HL-60/S4 treated with phorbol 12-myristate 13-acetate at 8.2 ng/mL for 4 days and 3 days (cell line): ENCODE measurements around the gene GRID1.

ENCODE experiments used
- in situ Hi-C: fragments of 300-500 bp; cut with MboI; formaldehyde crosslinking; loops from 2 replicates; pipeline ENCODE4 v1.15.0; 2022; ENCODE audit warnings: low sequenced_read_pairs

The GRID1 gene

GRCh38 chr10:86234541-86235270 lies 131.9 kb downstream of the GRID1 start:
- in situ Hi-C loops: no loop called here

- in situ Hi-C loops: no loop called here
Measured at GRCh38 chr10:86234107-86234506, 132.5 kb downstream of the GRID1 start.

- in situ Hi-C loops: no loop called here
Measured at GRCh38 chr10:86233131-86233530, 133.5 kb downstream of the GRID1 start.

- in situ Hi-C loops: no loop called here
Measured at GRCh38 chr10:86232644-86233043, 134.0 kb downstream of the GRID1 start.

- in situ Hi-C loops: no loop called here
Measured at GRCh38 chr10:86231796-86232560, 134.6 kb downstream of the GRID1 start.

GRCh38 chr10:86230557-86231180 lies 135.9 kb downstream of the GRID1 start:
- in situ Hi-C loops: no loop called here

- in situ Hi-C loops: no loop called here
Measured at GRCh38 chr10:86229811-86230556, 136.6 kb downstream of the GRID1 start.

GRCh38 chr10:86229376-86229775 lies 137.2 kb downstream of the GRID1 start:
- in situ Hi-C loops: no loop called here

GRCh38 chr10:86227501-86228258 lies 138.9 kb downstream of the GRID1 start:
- in situ Hi-C loops: no loop called here

- in situ Hi-C loops: no loop called here
Measured at GRCh38 chr10:86226781-86227201, 139.8 kb downstream of the GRID1 start.

GRCh38 chr10:86226016-86226415 lies 140.6 kb downstream of the GRID1 start:
- in situ Hi-C loops: no loop called here

- in situ Hi-C loops: no loop called here
Measured at GRCh38 chr10:86225103-86225782, 141.4 kb downstream of the GRID1 start.

GRCh38 chr10:86224354-86225102 lies 142.1 kb downstream of the GRID1 start:
- in situ Hi-C loops: no loop called here

- in situ Hi-C loops: no loop called here
Measured at GRCh38 chr10:86223256-86223655, 143.3 kb downstream of the GRID1 start.

- in situ Hi-C loops: no loop called here
Measured at GRCh38 chr10:86222687-86223086, 143.9 kb downstream of the GRID1 start.

GRCh38 chr10:86222336-86222650 lies 144.3 kb downstream of the GRID1 start:
- in situ Hi-C loops: no loop called here

GRCh38 chr10:86221442-86222335 lies 144.9 kb downstream of the GRID1 start:
- in situ Hi-C loops: no loop called here

GRCh38 chr10:86220626-86221025 lies 146.0 kb downstream of the GRID1 start:
- in situ Hi-C loops: no loop called here
